BLaER1 treated with 17β-estradiol and CSF1 and Interleukin-3, amounts not matched to agents 10 nM and 100 nM (cell line): Measurements from ENCODE around the gene ZRSR2.

Experiments
- H3K27ac ChIP-seq, 11 experiments: shearing (Covaris generic); formaldehyde crosslinking; 2 replicates each; pipeline ENCODE4 v1.8.1; 2022
- H3K27me3 ChIP-seq, 11 experiments: shearing (Covaris generic); formaldehyde crosslinking; 2 replicates each; pipeline ENCODE4 v1.8.1; 2022
- H3K36me3 ChIP-seq, 11 experiments: shearing (Covaris generic); formaldehyde crosslinking; 2 replicates each; pipeline ENCODE4 v1.8.1; 2022
- H3K4me1 ChIP-seq, 10 experiments: shearing (Covaris generic); formaldehyde crosslinking; 2 replicates each; pipeline ENCODE4 v1.8.1; 2022
- H3K4me2 ChIP-seq, 11 experiments: shearing (Covaris generic); formaldehyde crosslinking; 2 replicates each; pipeline ENCODE4 v1.8.1; 2022
- H3K4me3 ChIP-seq, 10 experiments: shearing (Covaris generic); formaldehyde crosslinking; 2 replicates each; pipeline ENCODE4 v1.8.1; 2022
- H3K9ac ChIP-seq, 11 experiments: shearing (Covaris generic); formaldehyde crosslinking; 2 replicates each; pipeline ENCODE4 v1.8.1; 2022
- H3K9me3 ChIP-seq, 11 experiments: shearing (Covaris generic); formaldehyde crosslinking; replicated peaks in 1 of 11; 2 replicates each; pipeline ENCODE4 v1.8.1; 2022
- H4K20me1 ChIP-seq, 11 experiments: shearing (Covaris generic); formaldehyde crosslinking; 2 replicates each; pipeline ENCODE4 v1.8.1; 2022
- Cebpa-rat ChIP-seq, 11 experiments: shearing (Covaris generic); IDR thresholded peaks; 2 replicates each; pipeline ENCODE4 v1.8.1; 2022

ZRSR2 gene

GRCh38 chrX:15856636-15857035, 66.4 kb downstream of the ZRSR2 start:
- Histone ChIP-seq H3K4me2 (peak overlapping the region; percentile 71 to 96 (median 91)), H3K9me3 (peaks cover 6 to 21% (median 9%) of the 10 kb centered on the region in 11 experiments; a peak in 16 of 22 replicates), H3K4me3 (peak overlapping the region; percentile 6 to 81 (median 70); a peak in 10 of 20 replicates), H3K27ac (peak overlapping the region; percentile 83 to 96 (median 92)), H3K9ac (peak overlapping the region; percentile 82 to 93 (median 86)), H3K27me3 (peaks cover 78 to 90% (median 85%) of the 10 kb centered on the region in 11 experiments), H3K36me3 (peaks cover 0 to 4% (median 0%) of the 10 kb centered on the region in 11 experiments; a peak in 1 of 22 replicates), H4K20me1 (peaks cover 0 to 23% (median 13%) of the 10 kb centered on the region in 11 experiments; a peak in 14 of 22 replicates), H3K4me1 (peaks cover 11 to 28% (median 17%) of the 10 kb centered on the region in 10 experiments; a peak in 19 of 20 replicates)
- no peak for TF ChIP-seq Cebpa-rat (IDR thresholded peaks at IDR 0.05)

DNA sequence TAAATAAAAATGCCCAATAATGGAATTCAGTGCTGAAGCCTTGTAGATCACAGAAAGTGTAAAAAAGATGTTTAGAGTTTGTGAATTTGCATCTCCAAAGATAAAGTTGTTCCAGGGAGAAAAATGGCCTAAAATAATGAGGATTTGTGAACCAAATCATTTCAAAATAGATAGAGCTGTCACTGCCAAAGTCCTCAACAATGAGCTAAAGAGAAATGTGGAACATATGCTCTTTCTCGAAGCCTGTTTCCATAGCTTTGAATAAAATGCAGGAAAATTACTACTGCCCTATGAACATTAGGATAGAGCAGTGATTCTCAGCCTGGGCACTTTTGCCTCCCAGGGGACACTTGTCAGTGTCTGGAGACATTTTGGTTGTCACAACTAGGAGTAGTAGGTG, 67.8 kb downstream of the ZRSR2 start:
- Histone ChIP-seq H3K27ac (no peak overlapping the region), H3K27me3 (peaks cover 77 to 89% (median 85%) of the 10 kb centered on the region in 11 experiments), H3K4me2 (no peak overlapping the region), H4K20me1 (peaks cover 0 to 18% (median 8%) of the 10 kb centered on the region in 11 experiments; a peak in 10 of 22 replicates), H3K4me3 (no peak overlapping the region), H3K4me1 (peaks cover 11 to 28% (median 16%) of the 10 kb centered on the region in 10 experiments; a peak in 19 of 20 replicates), H3K9ac (no peak overlapping the region), H3K9me3 (peaks cover 6 to 21% (median 9%) of the 10 kb centered on the region in 11 experiments; a peak in 16 of 22 replicates), H3K36me3 (no peaks in the 10 kb centered on the region)
- TF ChIP-seq Cebpa-rat (IDR thresholded peaks at IDR 0.05): no peak

DNA sequence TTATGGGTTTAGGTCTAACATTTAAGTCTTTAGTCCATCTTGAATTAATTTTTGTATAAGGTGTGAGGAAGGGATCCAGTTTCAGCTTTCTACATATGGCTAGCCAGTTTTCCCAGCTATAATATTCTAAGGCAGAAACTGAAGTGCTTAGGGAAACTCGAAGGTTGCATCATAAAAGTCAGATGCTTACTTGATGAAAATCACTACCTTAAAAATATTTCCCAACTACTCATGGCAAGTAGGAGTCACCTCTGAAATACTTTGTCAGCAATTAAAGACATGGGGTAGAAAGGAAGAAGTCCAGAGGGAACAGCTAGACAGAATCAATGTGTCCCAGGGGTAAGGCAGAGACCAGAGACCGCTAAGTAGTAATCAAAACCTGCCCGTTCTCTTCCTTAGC, 70.6 kb downstream of the ZRSR2 start:
- TF ChIP-seq Cebpa-rat (IDR thresholded peaks at IDR 0.05): no peak
- Histone ChIP-seq H3K9me3 (peaks cover 6 to 12% (median 9%) of the 10 kb centered on the region in 11 experiments; a peak in 16 of 22 replicates), H4K20me1 (no peaks in the 10 kb centered on the region), H3K4me3 (no peak overlapping the region), H3K27me3 (peaks cover 86 to 91% (median 89%) of the 10 kb centered on the region in 11 experiments), H3K27ac (no peak overlapping the region), H3K9ac (no peak overlapping the region), H3K4me2 (no peak overlapping the region; a peak in 1 of 22 replicates), H3K36me3 (no peaks in the 10 kb centered on the region), H3K4me1 (peaks cover 0 to 18% (median 9%) of the 10 kb centered on the region in 10 experiments; a peak in 16 of 20 replicates)

GRCh38 chrX:15864023-15864422, 73.7 kb downstream of the ZRSR2 start:
- Histone ChIP-seq H3K4me1 (peaks cover 0 to 6% (median 0%) of the 10 kb centered on the region in 10 experiments; a peak in 2 of 20 replicates), H3K9me3 (peaks cover 6 to 11% (median 9%) of the 10 kb centered on the region in 11 experiments; a peak in 16 of 22 replicates), H4K20me1 (no peaks in the 10 kb centered on the region; a peak in 1 of 22 replicates), H3K4me3 (no peak overlapping the region), H3K36me3 (no peaks in the 10 kb centered on the region), H3K27ac (no peak overlapping the region), H3K9ac (no peak overlapping the region), H3K27me3 (peaks cover 86 to 91% (median 89%) of the 10 kb centered on the region in 11 experiments), H3K4me2 (0 out of 22 replicates have a peak overlapping the region, but pooled peaks of 1 of the 11 experiments have one; percentile 10)
- TF ChIP-seq Cebpa-rat (IDR thresholded peaks at IDR 0.05): no peak

- Histone ChIP-seq H4K20me1 (no peaks in the 10 kb centered on the region; a peak in 1 of 22 replicates), H3K4me1 (peaks cover 0 to 6% (median 0%) of the 10 kb centered on the region in 10 experiments; a peak in 2 of 20 replicates), H3K36me3 (no peaks in the 10 kb centered on the region), H3K9me3 (peaks cover 6 to 11% (median 9%) of the 10 kb centered on the region in 11 experiments; a peak in 16 of 22 replicates), H3K9ac (no peak overlapping the region), H3K4me3 (no peak overlapping the region), H3K27ac (no peak overlapping the region), H3K27me3 (peaks cover 87 to 91% (median 89%) of the 10 kb centered on the region in 11 experiments), H3K4me2 (no peak overlapping the region; a peak in 1 of 22 replicates)
- no peak for TF ChIP-seq Cebpa-rat (IDR thresholded peaks at IDR 0.05)
Observed at GRCh38 chrX:15864629-15865028, 74.3 kb downstream of the ZRSR2 start.

GRCh38 chrX:15866147-15866546, 75.9 kb downstream of the ZRSR2 start:
- TF ChIP-seq Cebpa-rat (IDR thresholded peaks at IDR 0.05): no peak
- Histone ChIP-seq H3K4me1 (peaks cover 0 to 6% (median 0%) of the 10 kb centered on the region in 10 experiments; a peak in 2 of 20 replicates), H3K4me3 (no peak overlapping the region), H3K4me2 (no peak overlapping the region), H3K9me3 (peaks cover 2 to 7% (median 3%) of the 10 kb centered on the region in 11 experiments; a peak in 16 of 22 replicates), H4K20me1 (no peaks in the 10 kb centered on the region; a peak in 2 of 22 replicates), H3K27me3 (peaks cover 98 to 100% (median 100%) of the 10 kb centered on the region in 11 experiments), H3K36me3 (no peaks in the 10 kb centered on the region), H3K27ac (no peak overlapping the region), H3K9ac (no peak overlapping the region)

GRCh38 chrX:15869695-15870094, 79.4 kb downstream of the ZRSR2 start:
- Histone ChIP-seq H3K36me3 (no peaks in the 10 kb centered on the region), H3K9ac (no peak overlapping the region), H3K4me1 (peaks cover 0 to under 1% (median 0%) of the 10 kb centered on the region in 10 experiments; a peak in 1 of 20 replicates), H3K27me3 (peaks cover 100% of the 10 kb centered on the region in 11 experiments), H3K27ac (no peak overlapping the region), H4K20me1 (no peaks in the 10 kb centered on the region; a peak in 2 of 22 replicates), H3K4me3 (no peak overlapping the region), H3K4me2 (no peak overlapping the region), H3K9me3 (no peaks in the 10 kb centered on the region; a peak in 1 of 22 replicates)
- no peak for TF ChIP-seq Cebpa-rat (IDR thresholded peaks at IDR 0.05)

DNA sequence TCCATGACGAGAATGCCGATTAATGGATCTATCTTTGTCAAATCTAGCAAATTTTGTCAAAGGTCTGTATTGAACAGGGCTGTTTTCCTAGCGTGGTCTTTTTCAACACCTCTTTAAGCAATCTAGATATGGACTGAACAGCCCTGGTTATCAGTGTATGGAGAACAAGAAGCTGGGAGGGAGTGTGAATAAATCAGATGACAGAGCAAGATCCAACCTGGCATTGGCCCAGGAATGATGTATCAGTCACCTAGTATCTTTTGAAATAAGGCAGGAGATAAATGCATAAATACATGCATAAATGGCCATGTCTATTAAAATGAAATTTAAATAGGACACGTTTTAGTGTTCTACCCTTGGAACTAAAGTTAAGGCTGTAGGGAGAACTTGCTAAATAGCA, 80.0 kb downstream of the ZRSR2 start:
- Histone ChIP-seq H3K4me2 (no peak overlapping the region), H3K4me3 (no peak overlapping the region), H3K4me1 (no peaks in the 10 kb centered on the region), H3K9me3 (no peaks in the 10 kb centered on the region; a peak in 1 of 22 replicates), H3K27ac (no peak overlapping the region), H3K27me3 (peaks cover 100% of the 10 kb centered on the region in 11 experiments), H3K36me3 (no peaks in the 10 kb centered on the region), H3K9ac (no peak overlapping the region), H4K20me1 (no peaks in the 10 kb centered on the region; a peak in 2 of 22 replicates)
- no peak for TF ChIP-seq Cebpa-rat (IDR thresholded peaks at IDR 0.05)
